GM19467 (cell line): Measurements from ENCODE around the gene OGFR.
A peak's percentile ranks its signal among the peaks of the same experiment; 100 is the strongest.

Source experiments
- ATAC-seq: cut with Tn5 transposase; IDR thresholded peaks from one replicate; pipeline ENCODE4 v1.9.1; 2021; ENCODE audit warnings: mild to moderate bottlenecking, moderate library complexity; ENCODE audit not compliant: unreplicated experiment

The OGFR gene

DNA sequence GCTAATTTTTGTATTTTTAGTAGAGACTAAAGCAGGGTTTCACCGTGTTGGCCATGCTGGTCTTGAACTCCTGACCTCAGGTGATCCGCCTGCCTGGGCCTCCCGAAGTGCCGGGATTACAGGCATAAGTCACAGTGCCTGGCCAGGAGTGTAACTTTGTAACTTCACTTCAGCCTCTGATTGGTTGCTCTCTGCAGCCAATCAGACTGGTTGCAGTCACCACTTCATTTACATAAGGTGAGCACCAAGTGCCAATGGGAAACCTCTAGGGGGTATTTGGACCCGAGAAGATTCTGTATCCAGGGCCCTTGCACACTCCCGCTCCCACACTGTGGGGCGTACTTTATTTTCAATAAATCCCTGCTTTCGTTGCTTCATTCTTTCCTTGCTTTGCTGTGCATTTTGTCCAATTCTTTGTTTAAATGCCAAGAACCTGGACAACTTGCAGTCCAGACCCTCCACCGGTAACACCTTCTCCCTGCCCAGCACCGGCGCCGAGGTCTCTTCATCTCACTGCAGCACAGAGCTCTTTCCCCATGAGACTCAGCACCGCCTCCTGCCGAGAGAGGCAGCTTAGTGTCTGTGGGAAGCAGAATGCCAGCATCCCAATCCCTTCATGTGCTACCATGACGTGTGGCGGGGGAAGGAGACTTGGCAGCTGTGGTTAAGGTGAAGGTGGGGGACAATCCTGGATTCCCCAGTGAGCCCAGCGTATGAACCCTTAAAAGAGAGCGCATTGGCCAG lies 22.3 kb upstream of the OGFR start:
- no peak for ATAC-seq

- no peak for ATAC-seq
Observed at GRCh38 chr20:62782893-62783278, 21.7 kb upstream of the OGFR start.

DNA sequence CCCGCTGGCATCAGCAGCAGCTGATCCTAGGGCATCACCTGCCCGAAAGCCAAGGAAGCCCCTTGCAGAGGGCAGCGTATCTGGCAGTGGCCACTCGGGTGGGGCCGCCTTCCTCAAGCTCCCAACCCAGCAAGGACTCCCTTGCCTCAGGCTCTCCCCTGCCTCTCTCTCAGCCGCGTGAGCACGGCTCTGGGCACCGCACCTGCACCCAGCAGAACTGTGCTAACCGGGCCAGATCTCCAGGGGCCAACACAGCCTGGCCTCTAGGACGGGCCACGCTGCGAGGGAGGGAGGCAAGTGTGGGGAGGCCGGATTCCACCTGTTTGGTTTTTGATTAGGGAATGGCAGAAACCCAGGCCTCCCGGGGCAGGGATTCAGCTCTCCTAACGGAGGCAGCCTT lies 20.1 kb upstream of the OGFR start:
- ATAC-seq: no peak

GRCh38 chr20:62785393-62785792 lies 19.2 kb upstream of the OGFR start:
- ATAC-seq: no peak

GRCh38 chr20:62786157-62786556 lies 18.5 kb upstream of the OGFR start:
- no peak for ATAC-seq

- ATAC-seq: no peak
Observed at GRCh38 chr20:62787321-62787720, 17.3 kb upstream of the OGFR start.

- no peak for ATAC-seq
Observed at GRCh38 chr20:62787866-62788265, 16.8 kb upstream of the OGFR start.

DNA sequence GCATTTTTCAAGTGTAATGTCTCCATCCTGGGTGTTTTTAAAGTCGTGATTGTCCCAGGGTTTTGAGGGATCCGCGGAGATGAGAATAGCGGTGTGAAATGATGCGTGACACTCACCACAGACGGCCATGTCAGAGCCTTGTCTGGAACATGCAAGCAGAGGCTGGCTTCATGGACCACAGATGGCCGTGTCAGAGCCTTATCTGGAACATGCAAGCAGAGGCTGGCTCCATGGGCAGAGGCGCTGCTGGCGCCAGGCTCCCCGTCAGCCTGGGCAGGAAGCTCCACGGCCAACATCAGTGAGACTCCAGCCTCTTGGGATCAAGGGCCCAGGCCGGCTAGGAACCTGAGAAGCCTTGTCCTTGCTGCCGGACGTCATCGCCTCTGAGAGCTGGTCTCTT lies 16.0 kb upstream of the OGFR start:
- no peak for ATAC-seq

DNA sequence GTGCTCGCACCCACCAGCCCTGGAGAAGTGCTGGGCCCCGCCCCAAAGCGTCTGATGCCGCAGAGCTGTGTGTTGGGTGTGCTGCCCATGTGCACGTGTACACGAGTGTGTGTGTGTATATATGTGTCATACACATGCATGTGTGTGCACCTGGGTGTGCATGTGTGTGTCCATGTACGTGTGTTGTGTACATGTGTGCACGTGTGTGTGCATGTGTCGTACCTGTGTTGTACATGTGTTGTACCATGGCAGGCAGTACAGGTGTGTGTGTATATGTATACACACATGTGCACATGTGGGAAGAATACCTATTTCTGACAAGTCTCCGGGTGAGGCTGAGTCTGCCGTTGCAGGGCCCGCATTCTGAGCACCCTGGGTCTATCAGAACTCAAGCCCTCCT lies 14.6 kb upstream of the OGFR start:
- no peak for ATAC-seq

DNA sequence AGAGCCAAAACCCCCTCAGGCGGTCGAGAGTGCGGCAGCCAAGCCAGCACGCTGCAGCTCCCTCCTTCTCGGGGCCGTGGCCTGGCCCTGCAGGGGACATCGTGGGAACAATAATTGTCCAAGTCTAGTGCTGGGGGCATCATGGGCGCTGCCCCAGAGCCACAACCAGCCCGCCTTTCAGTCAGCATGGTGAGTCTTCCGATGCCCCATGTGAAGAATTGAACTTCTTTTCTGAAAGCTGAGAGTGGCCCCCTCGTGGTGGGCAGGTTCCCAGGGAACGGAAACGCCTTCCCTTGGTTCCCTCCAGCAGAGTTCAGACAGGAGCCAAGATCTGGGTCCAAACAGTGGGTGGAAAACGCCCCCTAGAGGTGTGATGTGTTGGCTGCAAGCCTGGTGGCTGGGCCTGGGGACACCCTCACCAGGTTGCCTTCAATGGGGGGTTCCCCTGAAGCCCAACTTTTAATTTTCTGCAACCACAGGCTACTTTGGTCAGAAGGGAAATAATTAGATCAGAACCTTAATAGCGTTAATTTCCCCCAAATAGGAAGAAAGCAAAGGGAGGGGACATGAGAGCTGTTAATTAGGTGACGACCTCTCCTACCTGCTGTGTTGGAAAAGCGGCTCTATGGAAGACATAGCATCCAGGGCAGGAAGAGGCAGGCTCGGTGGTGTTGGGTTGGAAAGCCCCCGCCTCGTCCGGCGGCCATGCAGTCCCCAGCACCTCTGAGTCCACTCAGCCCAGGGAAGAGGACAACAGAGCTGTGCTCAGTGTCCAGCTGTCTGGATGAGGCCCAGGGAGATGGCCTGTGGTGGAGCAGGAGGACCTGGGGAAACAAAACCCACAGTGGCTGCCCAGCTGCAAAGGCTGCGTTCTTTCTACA lies 13.1 kb upstream of the OGFR start:
- no peak for ATAC-seq

GRCh38 chr20:62792182-62792939 lies 12.3 kb upstream of the OGFR start:
- no peak for ATAC-seq

DNA sequence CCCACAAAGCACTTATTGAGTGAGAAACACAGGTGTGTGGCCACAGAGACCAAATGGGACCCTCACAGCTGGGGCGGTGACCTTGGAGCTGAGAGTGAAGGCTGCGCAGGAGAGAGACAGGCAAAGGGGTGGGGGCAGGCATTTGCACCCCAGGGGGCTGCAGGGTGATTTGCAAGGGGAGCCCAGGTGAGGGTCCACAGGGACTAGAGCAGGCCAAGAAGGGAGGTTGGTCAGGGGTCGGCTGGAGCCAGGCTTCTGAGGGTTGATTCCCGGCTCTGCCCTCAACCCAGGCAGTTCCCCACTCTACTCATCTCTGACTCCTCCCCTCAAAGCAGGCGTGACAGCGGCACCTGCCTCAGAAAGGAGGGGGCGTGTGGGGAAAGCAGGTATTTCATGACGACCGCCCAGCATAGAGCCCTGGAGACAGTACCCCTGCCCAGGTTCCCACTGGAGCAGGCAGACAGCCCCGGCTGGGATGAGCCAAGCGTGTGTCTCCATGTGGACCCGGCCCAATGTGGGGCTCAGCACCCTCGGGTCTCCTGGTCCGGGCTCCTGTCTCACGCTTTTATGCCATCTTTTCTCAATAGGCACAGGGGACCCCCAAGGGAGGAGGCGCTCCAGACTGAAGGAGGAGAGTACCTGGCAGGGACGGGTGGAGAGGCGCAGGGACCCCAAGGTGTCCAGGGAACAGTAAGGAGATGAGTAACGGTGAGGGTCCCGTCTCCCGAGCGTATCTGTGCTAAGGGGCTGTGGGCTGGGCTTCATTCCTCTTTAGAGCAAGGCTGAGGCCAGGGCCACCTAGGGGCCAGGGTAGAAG lies 11.5 kb upstream of the OGFR start:
- ATAC-seq: no peak

GRCh38 chr20:62793757-62794006 lies 11.0 kb upstream of the OGFR start:
- ATAC-seq: no peak

GRCh38 chr20:62794007-62794724 lies 10.5 kb upstream of the OGFR start:
- peak; percentile 66 for ATAC-seq

DNA sequence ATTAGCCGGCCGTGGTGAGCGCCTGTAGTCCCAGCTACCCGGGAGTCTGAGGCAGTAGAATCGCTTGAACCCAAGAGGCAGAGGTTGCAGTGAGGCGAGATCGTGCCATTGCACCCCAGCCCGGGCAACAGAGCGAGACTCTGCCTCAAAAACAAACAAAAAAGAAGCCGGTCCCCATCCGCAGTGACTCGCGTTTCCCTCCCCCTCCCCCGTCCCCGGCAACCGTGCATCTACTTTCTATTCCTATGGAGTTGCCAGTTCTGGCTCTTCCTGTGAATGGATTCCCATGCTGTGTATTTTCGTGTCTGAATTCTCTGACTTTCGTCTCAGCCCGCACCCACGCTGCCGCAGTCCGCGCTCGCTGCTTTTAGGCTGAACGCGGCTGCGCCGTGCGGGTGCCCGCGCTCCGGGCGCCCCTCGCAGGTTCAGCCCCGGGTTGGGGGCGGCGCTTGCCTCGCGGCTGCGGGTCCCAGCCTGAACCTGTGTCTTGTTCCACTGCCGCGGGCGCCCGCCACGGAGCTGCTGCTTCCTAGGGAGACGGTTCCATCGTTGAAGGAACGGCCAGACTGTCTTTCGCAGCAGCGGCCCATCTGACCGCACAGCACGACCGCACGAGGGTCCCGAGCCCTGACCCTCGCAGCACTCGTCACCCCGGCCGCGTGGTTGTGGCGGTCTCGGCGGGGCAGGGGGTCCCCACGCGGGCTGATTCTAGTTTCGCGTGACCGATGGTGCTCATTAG lies 9.4 kb upstream of the OGFR start:
- ATAC-seq: no peak

DNA sequence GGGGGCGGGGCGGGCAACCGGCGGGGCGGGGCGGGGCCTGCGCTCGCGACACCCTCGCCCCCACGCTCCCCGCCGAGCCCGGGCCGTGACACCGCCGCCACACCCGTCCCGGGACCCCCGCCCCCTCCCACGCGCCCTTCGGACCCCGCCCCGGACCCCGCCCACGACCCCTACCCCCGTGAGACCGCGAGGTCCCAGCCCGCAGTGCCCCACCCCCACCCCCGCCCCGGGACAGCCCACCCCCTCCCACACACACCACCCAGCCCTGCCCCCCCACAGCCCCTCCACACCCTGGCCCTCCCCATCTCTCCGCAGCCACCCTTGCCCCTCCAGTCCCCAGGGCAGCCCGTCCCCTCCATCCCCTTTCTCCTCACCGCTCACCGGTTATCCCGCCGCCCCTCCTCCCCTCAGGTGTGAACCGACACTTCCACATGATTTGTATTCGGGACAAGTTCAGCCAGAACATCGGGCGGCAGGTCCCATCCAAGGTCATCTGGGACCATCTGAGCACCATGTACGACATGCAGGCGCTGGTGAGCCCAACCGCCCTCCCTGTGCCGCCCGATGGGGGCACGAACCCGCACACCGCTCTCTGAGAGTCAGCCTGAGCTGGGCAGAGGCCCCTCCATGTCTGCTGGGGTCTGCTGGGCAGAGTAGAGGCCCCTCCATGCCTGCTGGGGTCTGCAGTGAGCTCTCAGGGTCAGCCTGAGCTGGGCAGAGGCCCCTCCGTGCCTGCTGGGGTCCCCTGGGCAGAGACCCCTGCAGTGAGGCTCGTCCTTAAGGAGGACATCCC lies 7.7 kb upstream of the OGFR start:
- no peak for ATAC-seq

GRCh38 chr20:62797671-62798532 lies 6.7 kb upstream of the OGFR start:
- no peak for ATAC-seq

DNA sequence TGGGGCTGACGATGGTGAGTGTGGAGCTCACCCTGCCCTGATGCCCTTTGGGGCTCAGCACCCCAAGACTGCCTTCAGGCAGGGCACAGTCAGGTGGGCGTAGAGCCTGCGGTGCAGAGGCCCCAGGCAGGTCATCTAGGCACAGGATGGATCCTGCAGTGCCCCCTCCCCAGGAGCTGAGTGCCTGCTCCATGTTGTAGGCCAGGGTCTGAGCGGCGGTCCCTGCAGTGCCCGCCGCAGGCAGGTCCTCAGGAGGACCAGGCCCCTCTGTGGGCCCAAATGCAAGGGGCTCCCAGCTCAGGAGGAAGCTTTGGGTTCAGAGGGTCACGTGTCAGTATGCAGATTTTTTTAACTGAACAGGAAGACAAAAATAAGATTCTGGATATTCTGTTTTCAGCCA lies 5.6 kb upstream of the OGFR start:
- no peak for ATAC-seq
